PC-3 (cell line): ENCODE data around the gene UBAP1L.

Experiments used
- EZH2 ChIP-seq: fragments of 300-600 bp; sonication (generic); IDR thresholded peaks from one replicate; pipeline ENCODE4 v1.6.1; 2017; ENCODE audit warnings: antibody characterized with exemption, mild to moderate bottlenecking, low read length; ENCODE audit not compliant: unreplicated experiment
- TF ChIP-seq, protein P1 (sequence below): fragments of 300-600 bp; sonication (generic); conservative IDR thresholded peaks from 2 replicates; pipeline ENCODE4 v1.5.1; 2017; ENCODE audit warnings: antibody characterized with exemption, low read depth, mild to moderate bottlenecking, low read length

DNA sequence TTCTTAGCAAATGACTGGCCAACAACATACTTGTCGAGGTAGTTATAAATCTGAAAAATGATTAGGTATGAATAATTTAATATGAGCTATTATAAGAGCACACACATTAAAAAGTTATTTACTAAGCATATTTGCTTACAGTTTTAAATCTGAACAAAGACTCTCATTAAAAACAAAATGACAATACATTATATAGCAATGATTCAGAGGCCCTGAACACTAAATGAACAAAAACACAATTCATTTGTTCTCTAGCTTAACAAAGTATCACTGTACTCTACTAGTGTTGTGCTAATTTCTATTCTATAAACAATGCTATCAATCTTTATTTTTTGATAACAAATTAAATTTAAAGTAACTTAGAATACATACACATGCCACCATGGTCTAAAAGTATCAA is 49.1 kb upstream of the UBAP1L start:
- TF ChIP-seq, protein P1, sequence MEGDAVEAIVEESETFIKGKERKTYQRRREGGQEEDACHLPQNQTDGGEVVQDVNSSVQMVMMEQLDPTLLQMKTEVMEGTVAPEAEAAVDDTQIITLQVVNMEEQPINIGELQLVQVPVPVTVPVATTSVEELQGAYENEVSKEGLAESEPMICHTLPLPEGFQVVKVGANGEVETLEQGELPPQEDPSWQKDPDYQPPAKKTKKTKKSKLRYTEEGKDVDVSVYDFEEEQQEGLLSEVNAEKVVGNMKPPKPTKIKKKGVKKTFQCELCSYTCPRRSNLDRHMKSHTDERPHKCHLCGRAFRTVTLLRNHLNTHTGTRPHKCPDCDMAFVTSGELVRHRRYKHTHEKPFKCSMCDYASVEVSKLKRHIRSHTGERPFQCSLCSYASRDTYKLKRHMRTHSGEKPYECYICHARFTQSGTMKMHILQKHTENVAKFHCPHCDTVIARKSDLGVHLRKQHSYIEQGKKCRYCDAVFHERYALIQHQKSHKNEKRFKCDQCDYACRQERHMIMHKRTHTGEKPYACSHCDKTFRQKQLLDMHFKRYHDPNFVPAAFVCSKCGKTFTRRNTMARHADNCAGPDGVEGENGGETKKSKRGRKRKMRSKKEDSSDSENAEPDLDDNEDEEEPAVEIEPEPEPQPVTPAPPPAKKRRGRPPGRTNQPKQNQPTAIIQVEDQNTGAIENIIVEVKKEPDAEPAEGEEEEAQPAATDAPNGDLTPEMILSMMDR, result no peak
- TF ChIP-seq EZH2, result no peak
